Astrocyte (in vitro differentiated cells and primary cell): Measurements from ENCODE around the gene AFG1L. TPM values are rescaled to one million over a fixed set of nuclear protein-coding genes. Genes with fewer than 3 reads are reported as not detected.

Experiments used
- DNase-seq: peaks from one replicate; pipeline ENCODE4 v3.0.0-alpha.2; 2010; ENCODE audit warnings: low read depth
- FAIRE-seq: peaks from 2 replicates; lab custom pipeline; 2011; peaks lifted over from hg19 to GRCh38; lab: Jason Lieb, UNC
- H2AFZ ChIP-seq: 2 replicates; pipeline ENCODE4 v1.6.0; 2012; ENCODE audit warnings: low read depth, low read length, inconsistent platforms
- H3K27ac ChIP-seq: 2 replicates; pipeline ENCODE4 v1.5.1; 2011; ENCODE audit warnings: low read depth, low read length, inconsistent platforms
- H3K27me3 ChIP-seq: 2 replicates; pipeline ENCODE4 v1.6.0; 2011; ENCODE audit warnings: low read length, inconsistent platforms; ENCODE audit not compliant: insufficient read depth
- H3K36me3 ChIP-seq: 2 replicates; pipeline ENCODE4 v1.5.1; 2011; ENCODE audit warnings: low read length, inconsistent platforms; ENCODE audit not compliant: insufficient read depth
- H3K4me1 ChIP-seq: 2 replicates; pipeline ENCODE4 v1.5.1; 2011; ENCODE audit warnings: low read length, inconsistent platforms; ENCODE audit not compliant: insufficient read depth
- H3K4me2 ChIP-seq: 2 replicates; pipeline ENCODE4 v1.6.0; 2012; ENCODE audit warnings: low read length, inconsistent platforms
- H3K4me3 ChIP-seq: 2 replicates; pipeline ENCODE4 v1.5.1; 2011; ENCODE audit warnings: low read depth, mild to moderate bottlenecking, low read length, inconsistent platforms; ENCODE audit not compliant: insufficient read depth
- H3K79me2 ChIP-seq: 2 replicates; pipeline ENCODE4 v1.6.0; 2012; ENCODE audit warnings: mild to moderate bottlenecking, low read length, inconsistent platforms; ENCODE audit not compliant: insufficient read depth
- H3K9ac ChIP-seq: 2 replicates; pipeline ENCODE4 v1.6.0; 2012; ENCODE audit warnings: mild to moderate bottlenecking, low read length, inconsistent platforms
- H3K9me3 ChIP-seq: 2 replicates; pipeline ENCODE4 v1.5.1; 2012; ENCODE audit warnings: low read depth, mild to moderate bottlenecking, low read length, inconsistent platforms; ENCODE audit not compliant: insufficient read depth
- H4K20me1 ChIP-seq: 2 replicates; pipeline ENCODE4 v1.6.0; 2012; ENCODE audit warnings: low read length, inconsistent platforms; ENCODE audit not compliant: insufficient read depth
- H3K27ac Mint-ChIP-seq: one replicate; pipeline ENCODE4 v1.8.0; 2021; ENCODE audit warnings: mild to moderate bottlenecking, mixed read lengths; ENCODE audit not compliant: unreplicated experiment
- H3K27me3 Mint-ChIP-seq: one replicate; pipeline ENCODE4 v1.8.0; 2021; ENCODE audit warnings: low read depth, mixed read lengths; ENCODE audit not compliant: unreplicated experiment
- H3K36me3 Mint-ChIP-seq: one replicate; pipeline ENCODE4 v1.8.0; 2021; ENCODE audit warnings: low read depth, mixed read lengths; ENCODE audit not compliant: unreplicated experiment
- H3K4me1 Mint-ChIP-seq: one replicate; pipeline ENCODE4 v1.8.0; 2021; ENCODE audit warnings: low read depth, mixed read lengths; ENCODE audit not compliant: unreplicated experiment
- H3K4me3 Mint-ChIP-seq: one replicate; pipeline ENCODE4 v1.8.0; 2021; ENCODE audit warnings: mild to moderate bottlenecking, moderate library complexity, mixed read lengths; ENCODE audit not compliant: unreplicated experiment
- H3K9me3 Mint-ChIP-seq: one replicate; pipeline ENCODE4 v1.8.0; 2021; ENCODE audit warnings: mild to moderate bottlenecking, mixed read lengths; ENCODE audit not compliant: unreplicated experiment
- CTCF ChIP-seq: IDR thresholded peaks from 2 replicates; pipeline ENCODE4 v1.5.1; 2011; ENCODE audit warnings: low read depth, mild to moderate bottlenecking, inconsistent platforms, low read length, moderate library complexity; ENCODE audit not compliant: insufficient read depth
- EZH2 ChIP-seq: IDR thresholded peaks from 2 replicates; pipeline ENCODE4 v1.6.1; 2012; ENCODE audit warnings: mild to moderate bottlenecking, low read length, inconsistent platforms; ENCODE audit not compliant: insufficient read depth
- total RNA-seq: library from RNA; stranded (reverse); gene quantifications from 2 replicates; pipeline ENCODE4 v1.2.1, GENCODE V29; 2021

AFG1L gene
- total RNA-seq, 1 donor from 2014 or later: 7.9 TPM

GRCh38 chr6:108524528-108525248, 229.8 kb downstream of the AFG1L start:
- FAIRE-seq: no peak
- H3K27ac ChIP-seq: no peak overlapping the region
- peak; percentile 10 for DNase-seq

GRCh38 chr6:108526739-108527174, 231.9 kb downstream of the AFG1L start:
- FAIRE-seq: peak; percentile 97
- no peak overlapping the region for H3K27ac ChIP-seq
- H3K9me3 Mint-ChIP-seq: no peaks in the 10 kb centered on the region
- H3K36me3 Mint-ChIP-seq: no peaks in the 10 kb centered on the region
- no peaks in the 10 kb centered on the region for H3K4me1 ChIP-seq
- TF ChIP-seq EZH2 (no peak), CTCF (peak; percentile 84)
- H4K20me1 ChIP-seq: no peaks in the 10 kb centered on the region
- no peak overlapping the region for H2AFZ ChIP-seq
- no peaks in the 10 kb centered on the region for H3K9me3 ChIP-seq
- peak; percentile 15 for DNase-seq
- no peak overlapping the region for H3K4me3 Mint-ChIP-seq
- H3K79me2 ChIP-seq: no peaks in the 10 kb centered on the region
- H3K4me3 ChIP-seq: no peak overlapping the region
- no peaks in the 10 kb centered on the region for H3K36me3 ChIP-seq
- no peak overlapping the region for H3K27ac Mint-ChIP-seq
- peaks cover 8% of the 10 kb centered on the region for H3K4me1 Mint-ChIP-seq
- peaks cover 4% of the 10 kb centered on the region for H3K27me3 Mint-ChIP-seq
- H3K27me3 ChIP-seq: no peaks in the 10 kb centered on the region
- no peak overlapping the region for H3K4me2 ChIP-seq
- no peak overlapping the region for H3K9ac ChIP-seq

More at GRCh38 chr6:108524528-108525248, 229.8 kb downstream of the AFG1L start:
- Mint-ChIP-seq H3K27ac (peak overlapping the region; percentile 53), H3K4me1 (peaks cover 8% of the 10 kb centered on the region), H3K36me3 (no peaks in the 10 kb centered on the region), H3K27me3 (peaks cover 1% of the 10 kb centered on the region), H3K9me3 (no peaks in the 10 kb centered on the region), H3K4me3 (no peak overlapping the region)
- Histone ChIP-seq H3K4me1 (no peaks in the 10 kb centered on the region), H4K20me1 (no peaks in the 10 kb centered on the region), H3K4me3 (no peak overlapping the region), H3K36me3 (no peaks in the 10 kb centered on the region), H2AFZ (no peak overlapping the region), H3K9ac (no peak overlapping the region), H3K9me3 (no peaks in the 10 kb centered on the region), H3K27me3 (no peaks in the 10 kb centered on the region), H3K79me2 (no peaks in the 10 kb centered on the region), H3K4me2 (no peak overlapping the region)
- no peak for TF ChIP-seq EZH2
- TF ChIP-seq CTCF: no peak

DNA sequence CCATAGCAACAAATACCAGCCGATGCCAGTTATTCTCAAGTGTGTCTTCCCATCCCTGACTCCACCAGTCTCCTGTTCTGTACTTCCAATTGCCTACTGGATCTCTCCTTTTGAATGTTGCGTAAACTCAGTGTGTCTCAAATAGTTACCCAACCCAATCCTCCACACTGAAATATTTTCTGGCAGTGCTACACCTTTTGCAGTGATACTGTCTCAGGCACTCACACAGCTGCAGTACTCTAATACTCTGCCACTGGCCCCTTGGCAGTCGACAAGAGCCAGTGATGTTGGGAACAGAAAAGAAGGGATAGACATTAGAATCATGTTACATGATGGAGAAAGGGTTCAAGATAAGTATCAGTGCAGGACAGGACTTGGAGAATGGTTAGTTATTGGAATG, 234.0 kb downstream of the AFG1L start:
- Mint-ChIP-seq H3K4me3 (no peak overlapping the region), H3K4me1 (peaks cover 8% of the 10 kb centered on the region), H3K36me3 (no peaks in the 10 kb centered on the region), H3K9me3 (no peaks in the 10 kb centered on the region), H3K27ac (no peak overlapping the region), H3K27me3 (peaks cover 6% of the 10 kb centered on the region)
- H3K4me2 ChIP-seq: no peak overlapping the region
- H3K27ac ChIP-seq: no peak overlapping the region
- H3K4me3 ChIP-seq: no peak overlapping the region
- no peaks in the 10 kb centered on the region for H3K27me3 ChIP-seq
- H3K9ac ChIP-seq: no peak overlapping the region
- H3K79me2 ChIP-seq: no peaks in the 10 kb centered on the region
- no peak overlapping the region for H2AFZ ChIP-seq
- TF ChIP-seq EZH2 (no peak), CTCF (no peak)
- H3K4me1 ChIP-seq: no peaks in the 10 kb centered on the region
- FAIRE-seq (no peak), DNase-seq (no peak)
- H3K36me3 ChIP-seq: no peaks in the 10 kb centered on the region
- H4K20me1 ChIP-seq: no peaks in the 10 kb centered on the region
- H3K9me3 ChIP-seq: no peaks in the 10 kb centered on the region
